Smooth muscle cell of the umbilical artery (primary cell): ENCODE data around the gene RARA. TPM values are rescaled to one million over a fixed set of nuclear protein-coding genes. Genes with fewer than 3 reads are reported as not detected.

ENCODE experiments used
- total RNA-seq: library from RNA; depleted of rRNA; stranded (reverse); fragments of >200 nt; gene quantifications from 2 replicates; pipeline ENCODE4 v1.2.3, GENCODE V29; 2014

Gene RARA
- total RNA-seq, result 5.9 and 10.1 TPM in 2 replicates

DNA sequence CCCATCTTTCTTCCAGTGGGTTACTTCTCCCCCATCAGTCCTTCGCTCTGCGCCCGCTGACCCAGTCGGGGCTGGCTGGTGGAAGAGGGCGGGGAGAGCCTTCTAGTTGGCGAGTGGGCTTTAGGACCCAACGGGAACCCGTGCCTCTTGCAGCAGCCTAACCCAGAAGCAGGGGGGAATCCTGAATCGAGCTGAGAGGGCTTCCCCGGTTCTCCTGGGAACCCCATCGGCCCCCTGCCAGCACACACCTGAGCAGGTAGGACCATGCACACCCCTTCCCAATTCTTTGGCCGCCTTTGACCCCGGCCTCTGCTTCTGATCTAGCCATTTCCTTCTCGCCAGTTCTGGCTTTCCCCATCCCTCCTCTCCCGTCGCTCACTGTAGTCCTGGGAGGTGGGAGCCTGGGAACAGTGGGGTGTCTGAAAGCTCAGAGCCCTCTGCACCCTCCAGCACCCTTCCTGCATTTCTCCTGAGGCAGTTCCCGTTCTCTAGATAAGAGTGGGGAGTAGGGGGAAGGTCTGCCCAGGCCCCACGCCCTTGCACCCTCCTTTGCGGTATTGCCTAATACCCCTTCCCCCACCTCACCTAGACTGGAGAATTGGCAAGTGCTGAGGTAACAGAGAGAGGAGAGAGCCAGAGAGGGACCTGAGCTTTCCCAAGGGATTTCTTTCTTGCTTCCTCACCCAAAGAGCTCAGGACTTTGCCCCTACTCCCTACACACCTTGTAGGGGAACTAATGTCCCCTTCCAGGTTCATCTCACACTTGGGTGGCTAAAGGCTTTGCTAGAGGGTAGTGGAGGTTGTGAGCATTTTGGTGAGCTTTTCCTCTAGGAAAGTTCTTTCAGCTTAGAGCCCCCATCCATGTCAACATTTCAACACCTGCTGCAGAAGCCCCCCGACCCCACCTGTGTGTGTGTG is at the start of gene RARA:
Gene RARA, plus strand, starts transcription at position 150 of the 918 bp plus-strand sequence. CDS start 22,039 bp downstream, outside the sequence.

GRCh38 chr17:40287494-40288369 is 21.2 kb upstream of the RARA start, which contains the start of gene CDC6:
Gene CDC6, plus strand, starts transcription at chr17:40287879. Its CDS starts 1,542 bp downstream, at chr17:40289421.

DNA sequence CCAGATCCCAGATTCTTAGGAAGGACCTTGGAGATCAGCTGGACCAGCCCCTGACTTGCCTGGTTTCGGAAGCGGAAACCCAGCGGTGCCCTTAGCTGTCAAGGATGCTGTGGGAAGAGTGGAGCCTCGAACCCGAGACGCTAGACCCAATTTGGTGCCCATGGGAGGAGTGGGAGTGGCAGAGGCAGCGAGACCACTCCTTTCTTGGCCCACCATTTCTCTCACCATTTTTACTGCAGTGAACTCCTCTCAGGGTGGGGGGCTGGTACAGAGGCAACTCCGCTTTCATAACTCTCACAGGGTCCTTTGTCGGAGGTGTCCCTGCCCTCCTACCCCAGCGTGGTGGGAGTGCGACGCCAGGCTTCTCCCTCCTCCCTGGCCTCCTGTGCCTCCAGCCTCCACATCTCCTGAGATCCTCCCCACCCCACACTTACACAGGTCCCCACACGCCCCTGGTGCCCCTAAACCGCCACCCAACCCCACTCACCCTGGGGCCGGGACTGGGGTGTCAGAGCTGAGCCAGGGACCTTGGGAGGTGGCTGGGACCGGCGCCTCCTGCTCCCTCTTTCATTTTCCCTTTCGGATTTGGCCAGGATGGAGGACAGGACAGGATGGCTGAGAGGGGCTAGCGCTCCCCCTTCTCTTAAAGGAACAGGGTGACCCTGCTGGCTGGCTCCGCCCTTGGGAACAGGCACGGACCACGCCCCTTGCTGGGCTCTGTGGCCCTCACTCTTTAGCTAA is 55.3 kb downstream of the RARA start, which contains the start of gene GJD3:
Gene GJD3, minus strand, starts transcription at position 617 of the 741 bp plus-strand sequence. CDS start 922 bp downstream, outside the sequence.

Other genes with a start within 250 kb of the RARA start
- gene THRA, start 246.2 kb upstream of the RARA start, total RNA-seq, result 29.4 and 34.6 TPM in 2 replicates
- 0.89 and 1.7 TPM in 2 replicates for gene NR1D1, start 208.6 kb upstream of the RARA start, total RNA-seq
- gene MSL1, start 187.2 kb upstream of the RARA start, total RNA-seq, result 35.6 and 41.2 TPM in 2 replicates
- 20.5 and 29.2 TPM in 2 replicates for gene CASC3, start 168.6 kb upstream of the RARA start, total RNA-seq
- 1.8 and 3.0 TPM in 2 replicates for gene RAPGEFL1, start 131.7 kb upstream of the RARA start, total RNA-seq
- gene WIPF2, start 89.9 kb upstream of the RARA start, total RNA-seq, result 6.2 and 11.8 TPM in 2 replicates
- gene CDC6, start 21.3 kb upstream of the RARA start, total RNA-seq, result 2.1 and 11.8 TPM in 2 replicates
- gene GJD3, start 55.6 kb downstream of the RARA start, total RNA-seq, result 0.69 TPM in 1 of 2 replicates, not detected in the other
- 6.5 and 59.3 TPM in 2 replicates for gene TOP2A, start 108.7 kb downstream of the RARA start, total RNA-seq
- 207 and 302 TPM in 2 replicates for gene IGFBP4, start 134.3 kb downstream of the RARA start, total RNA-seq
- gene TNS4, start 192.4 kb downstream of the RARA start, total RNA-seq, result not detected in 2 replicates